Measurements from ENCODE around the gene SLC50A1.

- TF ChIP-seq, protein P1, sequence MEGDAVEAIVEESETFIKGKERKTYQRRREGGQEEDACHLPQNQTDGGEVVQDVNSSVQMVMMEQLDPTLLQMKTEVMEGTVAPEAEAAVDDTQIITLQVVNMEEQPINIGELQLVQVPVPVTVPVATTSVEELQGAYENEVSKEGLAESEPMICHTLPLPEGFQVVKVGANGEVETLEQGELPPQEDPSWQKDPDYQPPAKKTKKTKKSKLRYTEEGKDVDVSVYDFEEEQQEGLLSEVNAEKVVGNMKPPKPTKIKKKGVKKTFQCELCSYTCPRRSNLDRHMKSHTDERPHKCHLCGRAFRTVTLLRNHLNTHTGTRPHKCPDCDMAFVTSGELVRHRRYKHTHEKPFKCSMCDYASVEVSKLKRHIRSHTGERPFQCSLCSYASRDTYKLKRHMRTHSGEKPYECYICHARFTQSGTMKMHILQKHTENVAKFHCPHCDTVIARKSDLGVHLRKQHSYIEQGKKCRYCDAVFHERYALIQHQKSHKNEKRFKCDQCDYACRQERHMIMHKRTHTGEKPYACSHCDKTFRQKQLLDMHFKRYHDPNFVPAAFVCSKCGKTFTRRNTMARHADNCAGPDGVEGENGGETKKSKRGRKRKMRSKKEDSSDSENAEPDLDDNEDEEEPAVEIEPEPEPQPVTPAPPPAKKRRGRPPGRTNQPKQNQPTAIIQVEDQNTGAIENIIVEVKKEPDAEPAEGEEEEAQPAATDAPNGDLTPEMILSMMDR (IDR thresholded peaks at IDR 0.05), result no peak
- TF ChIP-seq POLR2AphosphoS5 (IDR thresholded peaks at IDR 0.05; ENCODE audit: insufficient read depth in 1 of 2, low read depth in 1 of 2), result no peak
Observed at GRCh38 chr1:155183775-155184221, 48.1 kb downstream of the SLC50A1 start.
